ENCODE measurements around the gene FAM171A2. TPM values are rescaled to one million over a fixed set of nuclear protein-coding genes. Genes with fewer than 3 reads are reported as not detected.
"Not testable (repeated sequence)": the region's sequence is repeated elsewhere in the genome, so short reads cannot be mapped to it uniquely, and the experiment has no call there.

Gene FAM171A2
- total RNA-seq, 4 donors from 2014 or later, result 0.10 to 0.47 (median 0.23) TPM; not detected in 1

- in situ Hi-C loops (cut with MboI; ENCODE audit: low sequenced_read_pairs in 4 of 4) (no loop called here), intact Hi-C loops (cut with DNase I; ENCODE audit: low total_unique reads) (loop anchor here (2.0 to 5.0 kb wide), 2 partner anchors 21 to 133 kb away; partner anchors contain the start of gene SLC25A39)
- TF ChIP-seq, protein P1, sequence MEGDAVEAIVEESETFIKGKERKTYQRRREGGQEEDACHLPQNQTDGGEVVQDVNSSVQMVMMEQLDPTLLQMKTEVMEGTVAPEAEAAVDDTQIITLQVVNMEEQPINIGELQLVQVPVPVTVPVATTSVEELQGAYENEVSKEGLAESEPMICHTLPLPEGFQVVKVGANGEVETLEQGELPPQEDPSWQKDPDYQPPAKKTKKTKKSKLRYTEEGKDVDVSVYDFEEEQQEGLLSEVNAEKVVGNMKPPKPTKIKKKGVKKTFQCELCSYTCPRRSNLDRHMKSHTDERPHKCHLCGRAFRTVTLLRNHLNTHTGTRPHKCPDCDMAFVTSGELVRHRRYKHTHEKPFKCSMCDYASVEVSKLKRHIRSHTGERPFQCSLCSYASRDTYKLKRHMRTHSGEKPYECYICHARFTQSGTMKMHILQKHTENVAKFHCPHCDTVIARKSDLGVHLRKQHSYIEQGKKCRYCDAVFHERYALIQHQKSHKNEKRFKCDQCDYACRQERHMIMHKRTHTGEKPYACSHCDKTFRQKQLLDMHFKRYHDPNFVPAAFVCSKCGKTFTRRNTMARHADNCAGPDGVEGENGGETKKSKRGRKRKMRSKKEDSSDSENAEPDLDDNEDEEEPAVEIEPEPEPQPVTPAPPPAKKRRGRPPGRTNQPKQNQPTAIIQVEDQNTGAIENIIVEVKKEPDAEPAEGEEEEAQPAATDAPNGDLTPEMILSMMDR (IDR thresholded peaks at IDR 0.05 in 4 of 5, conservative IDR thresholded peaks at IDR 0.05 in 1 of 5), result peak in 3 of 5 experiments; percentile 24 to 64 (median 37)
- TF ChIP-seq POLR2A (IDR thresholded peaks at IDR 0.05), result peak in 1 of 2 donors; percentile 4
- Histone ChIP-seq H3K4me3 (peak overlapping the region; percentile 73 to 87 (median 78)), H3K27me3 (no peaks in the 10 kb centered on the region), H3K36me3 (peaks cover 0 to 9% of the 10 kb centered on the region in 2 donors), H3K27ac (peak overlapping the region; percentile 83 to 93 (median 84)), H3K9me3 (no peaks in the 10 kb centered on the region), H3K4me1 (peaks cover 7 to 8% of the 10 kb centered on the region in 2 donors)
- ATAC-seq, result peak; percentile 17 to 25
- peak; percentile 28 to 52 for DNase-seq
Measured at GRCh38 chr17:44345454-44346026, 18.1 kb downstream of the FAM171A2 start.

DNA sequence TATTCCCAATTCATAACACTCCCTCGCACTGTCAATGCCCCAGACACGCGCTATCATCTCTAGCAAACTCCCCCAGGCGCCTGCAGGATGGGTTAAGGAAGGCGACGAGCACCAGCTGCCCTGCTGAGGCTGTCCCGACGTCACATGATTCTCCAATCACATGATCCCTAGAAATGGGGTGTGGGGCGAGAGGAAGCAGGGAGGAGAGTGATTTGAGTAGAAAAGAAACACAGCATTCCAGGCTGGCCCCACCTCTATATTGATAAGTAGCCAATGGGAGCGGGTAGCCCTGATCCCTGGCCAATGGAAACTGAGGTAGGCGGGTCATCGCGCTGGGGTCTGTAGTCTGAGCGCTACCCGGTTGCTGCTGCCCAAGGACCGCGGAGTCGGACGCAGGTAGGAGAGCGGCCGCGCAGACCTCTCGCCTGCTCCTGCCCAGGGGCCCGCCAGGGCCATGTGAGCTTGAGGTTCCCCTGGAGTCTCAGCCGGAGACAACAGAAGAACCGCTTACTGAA, 18.7 kb downstream of the FAM171A2 start, which contains the start of gene GRN:
GRN (plus strand) TSS at position 364 of the 515 bp plus-strand sequence. CDS start 3,863 bp downstream, outside the sequence.
- peak; percentile 94 to 95 for DNase-seq
- Histone ChIP-seq H3K27ac (peak within 1 kb of the TSS; percentile 83 to 93 (median 84)), H3K27me3 (no peaks in the 10 kb centered on the region), H3K36me3 (peaks cover 0 to 3% of the 10 kb centered on the region in 2 donors), H3K9me3 (no peaks in the 10 kb centered on the region), H3K4me1 (peaks cover 7 to 8% of the 10 kb centered on the region in 2 donors), H3K4me3 (peak within 1 kb of the TSS; percentile 73 to 87 (median 78))
- intact Hi-C loops (cut with DNase I; ENCODE audit: low total_unique reads) (loop anchor here (2.0 to 5.0 kb wide), 2 partner anchors 20 to 133 kb away; partner anchors contain the start of gene SLC25A39), in situ Hi-C loops (cut with MboI; ENCODE audit: low sequenced_read_pairs in 4 of 4) (no loop called here)
- peak; percentile 99 to 100 for ATAC-seq
- TF ChIP-seq, protein P1 (IDR thresholded peaks at IDR 0.05 in 4 of 5, conservative IDR thresholded peaks at IDR 0.05 in 1 of 5), result no peak
- peak; percentile 67 to 84 for TF ChIP-seq POLR2A (IDR thresholded peaks at IDR 0.05)

GRCh38 chr17:44343510-44344209, 20.0 kb downstream of the FAM171A2 start:
- in situ Hi-C loops (cut with MboI; ENCODE audit: low sequenced_read_pairs in 4 of 4) (no loop called here), intact Hi-C loops (cut with DNase I; ENCODE audit: low total_unique reads) (loop anchor here (2.0 kb wide), 2 partner anchors 19 to 45 kb away; partner anchors contain the start of gene SLC25A39)
- TF ChIP-seq POLR2A (IDR thresholded peaks at IDR 0.05), result no peak
- TF ChIP-seq, protein P1 (IDR thresholded peaks at IDR 0.05 in 4 of 5, conservative IDR thresholded peaks at IDR 0.05 in 1 of 5), result no peak
- Histone ChIP-seq H3K9me3 (no peaks in the 10 kb centered on the region), H3K36me3 (no peaks in the 10 kb centered on the region), H3K4me3 (no peak overlapping the region), H3K27me3 (no peaks in the 10 kb centered on the region), H3K27ac (no peak overlapping the region), H3K4me1 (peaks cover 7 to 8% of the 10 kb centered on the region in 2 donors)
- DNase-seq (no peak), ATAC-seq (no peak)

- in situ Hi-C loops (cut with MboI; ENCODE audit: low sequenced_read_pairs in 4 of 4); H3K27ac ChIP-seq; DNase-seq; H3K27me3 ChIP-seq; ATAC-seq; H3K4me1 ChIP-seq; H3K36me3 ChIP-seq; intact Hi-C loops (cut with DNase I; ENCODE audit: low total_unique reads); H3K4me3 ChIP-seq; H3K9me3 ChIP-seq: not testable (repeated sequence)
Measured at GRCh38 chr17:44340553-44340952, 23.1 kb downstream of the FAM171A2 start.

GRCh38 chr17:44338702-44339101, 25.0 kb downstream of the FAM171A2 start:
- Histone ChIP-seq H3K4me1 (no peaks in the 10 kb centered on the region), H3K36me3 (no peaks in the 10 kb centered on the region), H3K27me3 (no peaks in the 10 kb centered on the region), H3K9me3 (no peaks in the 10 kb centered on the region), H3K27ac (no peak overlapping the region), H3K4me3 (no peak overlapping the region)
- TF ChIP-seq, protein P1 (IDR thresholded peaks at IDR 0.05 in 4 of 5, conservative IDR thresholded peaks at IDR 0.05 in 1 of 5), result no peak
- TF ChIP-seq POLR2A (IDR thresholded peaks at IDR 0.05), result no peak
- intact Hi-C loops (cut with DNase I; ENCODE audit: low total_unique reads), result no loop called here
- in situ Hi-C loops (cut with MboI; ENCODE audit: low sequenced_read_pairs in 4 of 4), result loop anchor here in 1 of 4 donors (10.0 kb wide), 1 partner anchor 134 kb away; no protein-coding TSS in a partner anchor
- DNase-seq (no peak), ATAC-seq (no peak)

All from gastrocnemius medialis (tissue), 4 donors.